ENCODE results near the gene UAP1.

GRCh38 chr1:162649583-162649982, 88.1 kb downstream of the UAP1 start:
- TF ChIP-seq POLR2A (IDR thresholded peaks at IDR 0.05; ENCODE audit: low read depth, low read length), result no peak
- no peak for TF ChIP-seq POLR2AphosphoS5 (IDR thresholded peaks at IDR 0.05; ENCODE audit: low read depth, low read length)
- no peak for TF ChIP-seq TAF1 (IDR thresholded peaks at IDR 0.05; ENCODE audit: low read depth, low read length)
- no peak for TF ChIP-seq SPI1 (IDR thresholded peaks at IDR 0.05; ENCODE audit: low read depth, low read length)
- TF ChIP-seq POU2F2 (IDR thresholded peaks at IDR 0.05; ENCODE audit: low read depth, low read length), result no peak
- TF ChIP-seq PAX5 (IDR thresholded peaks at IDR 0.05; ENCODE audit: insufficient read depth, low read length, severe bottlenecking), result no peak
